ENCODE data around the gene PRKCZ. TPM values are rescaled to one million over a fixed set of nuclear protein-coding genes. Genes with fewer than 3 reads are reported as not detected.

The PRKCZ gene
- total and polyA plus RNA-seq, 9 of the 15 experiments (the other 6 are each of a cell fraction or from before 2014, with no cell fraction given) = 0.07 to 3.1 (median 1.3) TPM

DNA sequence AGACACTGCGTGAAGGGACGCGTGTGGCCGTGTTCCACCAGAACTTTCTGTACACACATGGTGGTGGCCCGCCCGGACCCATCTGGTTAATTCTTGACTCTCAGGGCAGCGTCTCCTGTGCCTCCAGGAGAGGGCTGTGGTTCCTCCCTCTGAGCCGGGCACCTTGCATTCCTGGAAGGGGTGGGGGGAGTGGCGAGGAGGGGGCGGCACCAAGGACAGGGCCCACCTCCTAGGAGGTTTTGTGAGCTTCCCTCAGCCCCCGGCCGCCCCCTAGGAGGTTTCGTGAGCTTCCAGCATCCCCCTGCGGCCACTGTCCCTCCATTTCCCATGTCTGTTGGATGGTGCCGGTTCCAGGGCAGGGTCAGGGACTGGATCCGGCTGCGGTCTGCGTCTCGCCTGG lies 115.4 kb downstream of the PRKCZ start (continued):
- TF ChIP-seq, protein P1, sequence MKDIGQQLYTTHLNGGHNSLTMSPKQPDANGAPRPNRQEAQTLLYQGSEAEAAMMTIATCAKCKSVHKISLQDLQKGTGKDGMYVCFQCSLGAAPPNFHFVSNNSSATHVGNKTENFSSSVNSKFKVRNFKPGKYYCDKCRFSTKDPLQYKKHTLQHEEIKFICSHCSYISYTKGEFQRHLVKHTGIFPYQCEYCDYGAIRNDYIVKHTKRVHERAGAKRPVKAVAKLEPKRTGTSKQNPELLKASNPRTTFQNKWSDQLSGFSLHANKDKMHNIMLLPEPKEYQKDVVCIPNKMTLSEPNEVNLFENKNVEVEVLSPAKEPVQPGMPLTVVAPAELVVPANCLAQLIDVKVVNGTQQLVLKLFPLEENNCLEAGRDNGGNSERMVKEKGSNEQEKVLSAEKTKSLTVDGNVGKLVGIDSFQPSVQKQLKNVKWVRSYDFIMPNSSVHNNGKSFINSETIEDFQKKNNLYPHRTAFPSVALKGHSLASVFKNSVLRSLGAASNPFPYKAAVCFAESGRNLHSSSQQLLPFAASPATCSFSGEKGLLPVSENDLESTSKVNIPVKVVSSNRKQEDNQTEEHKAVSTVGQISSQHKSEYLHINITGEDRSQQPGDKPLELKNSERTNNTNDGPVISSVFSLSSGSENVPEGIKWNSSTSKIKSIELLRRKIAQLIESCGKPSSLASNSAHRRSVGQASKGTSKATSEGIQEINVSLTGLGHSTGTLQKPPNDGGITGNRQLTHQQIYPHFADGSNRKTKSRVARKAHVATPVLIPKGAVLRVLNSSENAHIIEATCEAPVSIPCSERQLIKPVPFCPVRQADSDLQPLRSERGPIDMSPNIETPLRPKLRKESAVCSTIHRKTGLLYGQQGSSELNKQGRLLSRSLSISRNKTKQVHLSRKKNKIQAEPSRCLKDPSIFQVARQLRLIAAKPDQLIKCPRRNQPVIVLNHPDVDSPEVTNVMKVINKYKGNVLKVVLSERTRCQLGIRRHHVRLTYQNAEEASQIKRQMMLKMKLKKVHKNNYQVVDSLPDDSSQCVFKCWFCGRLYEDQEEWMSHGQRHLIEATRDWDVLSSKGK (CRISPR knock-in tag; IDR thresholded peaks at IDR 0.05) = no peak

GRCh38 chr1:2166254-2166653 lies 116.0 kb downstream of the PRKCZ start:
- BruUV-seq (replicated peaks) = no TSS peak
- Histone ChIP-seq H3K4me3 (no peak overlapping the region), H3K36me3 (ENCODE audit: control insufficient read depth, insufficient read depth, low read length) (no peaks in the 10 kb centered on the region), H3K9me3 (replicated peaks; ENCODE audit: control insufficient read depth, insufficient read depth, low read depth, low read length) (peaks cover 10% of the 10 kb centered on the region), H3K27me3 (ENCODE audit: control insufficient read depth in 2 of 2, insufficient read depth in 2 of 2, low read length in 2 of 2) (peaks cover 53 to 93% of the 10 kb centered on the region in 2 experiments), H3K4me1 (replicated peaks in 1 of 2; ENCODE audit: control insufficient read depth in 2 of 2, insufficient read depth in 2 of 2, low read length in 2 of 2) (peaks cover 0 to 25% of the 10 kb centered on the region in 2 experiments; a peak in 2 of 5 replicates), H3K79me2 (ENCODE audit: control insufficient read depth, insufficient read depth, low read length) (no peaks in the 10 kb centered on the region), H3K9me1 (ENCODE audit: control insufficient read depth, insufficient read depth, low read length) (no peaks in the 10 kb centered on the region), H3K27ac (ENCODE audit: extremely low read depth, low read depth, low read length) (no peak overlapping the region), H3K9ac (ENCODE audit: insufficient read depth in 1 of 2, low read depth in 2 of 2, low read length in 2 of 2) (peak overlapping the region in 1 of 2 experiments; percentile 72; a peak in 2 of 4 replicates), H4K20me1 (replicated peaks; ENCODE audit: control insufficient read depth, insufficient read depth, low read length) (no peaks in the 10 kb centered on the region), H3K4me2 (ENCODE audit: insufficient read depth, low read length) (no peak overlapping the region), H2AFZ (ENCODE audit: low read depth, low read length) (no peak overlapping the region)
- POLR2A ChIA-PET = interaction anchor here (1.0 to 2.3 kb wide), 3 partner anchors 8 to 16 kb away, joined by 3 to 5 read pairs (median 3); no protein-coding TSS in a partner anchor
- FAIRE-seq (no peak), ATAC-seq (no peak), DNase-seq (ENCODE audit: extremely low read depth in 1 of 4, low spot score in 3 of 4) (no peak)
- intact Hi-C loops (cut with micrococcal nuclease) (no loop called here), in situ Hi-C loops (cut with MboI) (no loop called here)
- CTCF ChIA-PET (ENCODE audit: low intra/inter-chr PET ratio) = no interaction called here
- 13% methylated on average over 12 of the region's 14 CpGs for WGBS (ENCODE audit: insufficient coverage, low coverage, missing lambda C conversion rate)
- no peak for TF ChIP-seq HNRNPK (IDR thresholded peaks at IDR 0.05; ENCODE audit: low read depth, low read length, poor library complexity, severe bottlenecking)
- TF ChIP-seq RNF2 (IDR thresholded peaks at IDR 0.05) = no peak
- TF ChIP-seq ZNF561 (CRISPR knock-in tag; conservative IDR thresholded peaks at IDR 0.05) = no peak
- TF ChIP-seq PRMT5 (CRISPR knock-in tag; IDR thresholded peaks at IDR 0.05) = no peak
- TF ChIP-seq HES1 (IDR thresholded peaks at IDR 0.05; ENCODE audit: low read depth) = no peak
- no peak for TF ChIP-seq GTF2F1 (IDR thresholded peaks at IDR 0.05; ENCODE audit: low read depth, low read length)
- TF ChIP-seq, protein P2, sequence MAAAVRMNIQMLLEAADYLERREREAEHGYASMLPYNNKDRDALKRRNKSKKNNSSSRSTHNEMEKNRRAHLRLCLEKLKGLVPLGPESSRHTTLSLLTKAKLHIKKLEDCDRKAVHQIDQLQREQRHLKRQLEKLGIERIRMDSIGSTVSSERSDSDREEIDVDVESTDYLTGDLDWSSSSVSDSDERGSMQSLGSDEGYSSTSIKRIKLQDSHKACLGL (CRISPR knock-in tag; IDR thresholded peaks at IDR 0.05; ENCODE audit: borderline replicate concordance, poor library complexity, severe bottlenecking) = no peak
- TF ChIP-seq, protein P3, sequence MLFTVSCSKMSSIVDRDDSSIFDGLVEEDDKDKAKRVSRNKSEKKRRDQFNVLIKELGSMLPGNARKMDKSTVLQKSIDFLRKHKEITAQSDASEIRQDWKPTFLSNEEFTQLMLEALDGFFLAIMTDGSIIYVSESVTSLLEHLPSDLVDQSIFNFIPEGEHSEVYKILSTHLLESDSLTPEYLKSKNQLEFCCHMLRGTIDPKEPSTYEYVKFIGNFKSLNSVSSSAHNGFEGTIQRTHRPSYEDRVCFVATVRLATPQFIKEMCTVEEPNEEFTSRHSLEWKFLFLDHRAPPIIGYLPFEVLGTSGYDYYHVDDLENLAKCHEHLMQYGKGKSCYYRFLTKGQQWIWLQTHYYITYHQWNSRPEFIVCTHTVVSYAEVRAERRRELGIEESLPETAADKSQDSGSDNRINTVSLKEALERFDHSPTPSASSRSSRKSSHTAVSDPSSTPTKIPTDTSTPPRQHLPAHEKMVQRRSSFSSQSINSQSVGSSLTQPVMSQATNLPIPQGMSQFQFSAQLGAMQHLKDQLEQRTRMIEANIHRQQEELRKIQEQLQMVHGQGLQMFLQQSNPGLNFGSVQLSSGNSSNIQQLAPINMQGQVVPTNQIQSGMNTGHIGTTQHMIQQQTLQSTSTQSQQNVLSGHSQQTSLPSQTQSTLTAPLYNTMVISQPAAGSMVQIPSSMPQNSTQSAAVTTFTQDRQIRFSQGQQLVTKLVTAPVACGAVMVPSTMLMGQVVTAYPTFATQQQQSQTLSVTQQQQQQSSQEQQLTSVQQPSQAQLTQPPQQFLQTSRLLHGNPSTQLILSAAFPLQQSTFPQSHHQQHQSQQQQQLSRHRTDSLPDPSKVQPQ (CRISPR knock-in tag; IDR thresholded peaks at IDR 0.05; ENCODE audit: borderline replicate concordance) = no peak
- no peak for TF ChIP-seq SOX6 (IDR thresholded peaks at IDR 0.05)
- TF ChIP-seq ZNF324 (CRISPR knock-in tag; IDR thresholded peaks at IDR 0.05) = no peak
- no peak for TF ChIP-seq ELK1 (CRISPR knock-in tag; IDR thresholded peaks at IDR 0.05)
- no peak for TF ChIP-seq HLTF (IDR thresholded peaks at IDR 0.05)
